Stimulated activated CD4-positive, alpha-beta T cell treated with anti-CD3 and anti-CD28 coated beads, Interleukin-1b, Interleukin-23, amount 100 ng/mL, for 48 hours (primary cell): ENCODE results near the gene THOP1.
"Not testable (repeated sequence)": the region's sequence is repeated elsewhere in the genome, so short reads cannot be mapped to it uniquely, and the experiment has no call there.

ENCODE experiments used
- DNase-seq: peaks from one replicate; pipeline ENCODE4 v3.0.0-alpha.2; 2020

THOP1 gene

GRCh38 chr19:2782936-2783780 is 2.1 kb upstream of the THOP1 start, which contains the start of gene SGTA:
Gene SGTA, minus strand, starts transcription at chr19:2783273. Its CDS starts 14,205 bp downstream, at chr19:2769068.
- DNase-seq = peak; percentile 98

- no peak for DNase-seq
These were observed 1.5 kb upstream of the THOP1 start for GRCh38 chr19:2783781-2784145.

- DNase-seq = no peak
These were observed 1.8 kb downstream of the THOP1 start for GRCh38 chr19:2787115-2787514.

- DNase-seq = no peak
These were observed 2.9 kb downstream of the THOP1 start for GRCh38 chr19:2788237-2788636.

GRCh38 chr19:2790194-2790556 is 4.9 kb downstream of the THOP1 start:
- no peak for DNase-seq

GRCh38 chr19:2790557-2791271 is 5.4 kb downstream of the THOP1 start:
- no peak for DNase-seq

- no peak for DNase-seq
These were observed 6.1 kb downstream of the THOP1 start for GRCh38 chr19:2791440-2791839.

GRCh38 chr19:2791876-2792275 is 6.6 kb downstream of the THOP1 start:
- no peak for DNase-seq

- DNase-seq = not testable (repeated sequence)
These were observed 7.4 kb downstream of the THOP1 start for GRCh38 chr19:2792666-2793065.

GRCh38 chr19:2793126-2793525 is 7.8 kb downstream of the THOP1 start:
- no peak for DNase-seq

GRCh38 chr19:2793577-2793976 is 8.3 kb downstream of the THOP1 start:
- no peak for DNase-seq

- no peak for DNase-seq
These were observed 10.7 kb downstream of the THOP1 start for GRCh38 chr19:2795827-2796658.

GRCh38 chr19:2796659-2797266 is 11.5 kb downstream of the THOP1 start:
- no peak for DNase-seq

- DNase-seq = no peak
These were observed 12.0 kb downstream of the THOP1 start for GRCh38 chr19:2797280-2797679.

GRCh38 chr19:2798158-2798685 is 12.9 kb downstream of the THOP1 start:
- no peak for DNase-seq

GRCh38 chr19:2798733-2799132 is 13.4 kb downstream of the THOP1 start:
- no peak for DNase-seq

GRCh38 chr19:2799273-2800020 is 14.1 kb downstream of the THOP1 start:
- DNase-seq = no peak

GRCh38 chr19:2800506-2800905 is 15.2 kb downstream of the THOP1 start:
- DNase-seq = no peak

- DNase-seq = no peak
These were observed 17.5 kb downstream of the THOP1 start for GRCh38 chr19:2802826-2803225.

GRCh38 chr19:2803486-2804155 is 18.3 kb downstream of the THOP1 start:
- DNase-seq = no peak
